VCaP (cell line): ENCODE results near the gene DHRS7B.
"Not testable (repeated sequence)": the region's sequence is repeated elsewhere in the genome, so short reads cannot be mapped to it uniquely, and the experiment has no call there.

Experiments
- H3K27ac ChIP-seq: fragments of 450-650 bp; 2 replicates; pipeline ENCODE4 v1.5.1; 2017
- CTCF ChIP-seq: fragments of 450-650 bp; conservative IDR thresholded peaks from 2 replicates; pipeline ENCODE4 v1.5.1; 2017; ENCODE audit warnings: mild to moderate bottlenecking, moderate library complexity

The DHRS7B gene

GRCh38 chr17:21126645-21127508 is at the start of gene DHRS7B:
Gene DHRS7B (plus strand): TSS chr17:21126964. CDS start chr17:21126972, 8 bp downstream.
- peak within 1 kb of the TSS; percentile 93 for H3K27ac ChIP-seq
- no peak for TF ChIP-seq CTCF

DNA sequence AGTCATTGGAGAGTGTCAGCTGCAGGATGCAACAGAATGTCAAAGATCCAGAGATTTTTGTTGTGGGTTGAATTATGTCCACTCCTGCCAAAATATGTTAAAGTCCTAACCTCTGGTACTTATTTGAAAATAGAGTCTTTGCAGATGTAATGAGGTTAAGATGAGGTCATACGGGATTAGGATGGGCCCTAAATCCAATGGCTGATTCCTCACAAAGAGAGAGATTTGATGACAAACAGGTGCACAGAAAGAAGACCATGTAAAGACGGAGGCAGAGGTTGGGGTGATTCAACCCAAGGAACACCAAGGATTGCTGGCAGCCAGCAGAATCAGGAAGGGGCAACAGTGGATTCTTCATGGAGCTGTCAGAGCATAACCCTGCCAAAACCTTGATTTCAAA is 49.5 kb upstream of the DHRS7B start:
- H3K27ac ChIP-seq, result no peak overlapping the region
- no peak for TF ChIP-seq CTCF

- no peak overlapping the region for H3K27ac ChIP-seq
- TF ChIP-seq CTCF, result no peak
These were observed 48.6 kb upstream of the DHRS7B start for GRCh38 chr17:21078016-21078780.

DNA sequence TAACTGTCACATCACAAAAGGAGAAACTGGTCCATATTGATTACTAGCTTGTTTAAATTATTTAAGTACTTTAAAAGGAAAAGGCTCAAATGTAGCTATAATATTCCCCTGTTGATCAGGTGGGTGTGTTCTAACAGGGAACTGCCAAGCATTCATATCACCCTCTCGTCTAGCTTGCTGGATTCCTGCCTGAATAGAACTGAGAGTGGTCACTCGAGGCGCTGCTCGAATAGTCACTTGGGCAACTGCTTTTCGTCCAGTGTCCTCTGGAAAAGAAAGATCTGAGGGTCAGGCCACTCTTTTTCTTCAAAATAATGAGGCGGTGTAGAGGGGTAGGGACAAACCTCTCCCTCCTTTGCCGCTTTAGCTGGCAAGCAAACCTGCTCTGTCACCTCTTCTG is 47.6 kb upstream of the DHRS7B start:
- TF ChIP-seq CTCF, result no peak

GRCh38 chr17:21082001-21082436 is 44.7 kb upstream of the DHRS7B start:
- H3K27ac ChIP-seq, result no peak overlapping the region
- TF ChIP-seq CTCF, result no peak

More for the DNA sequence above, 47.6 kb upstream of the DHRS7B start:
- no peak overlapping the region for H3K27ac ChIP-seq

DNA sequence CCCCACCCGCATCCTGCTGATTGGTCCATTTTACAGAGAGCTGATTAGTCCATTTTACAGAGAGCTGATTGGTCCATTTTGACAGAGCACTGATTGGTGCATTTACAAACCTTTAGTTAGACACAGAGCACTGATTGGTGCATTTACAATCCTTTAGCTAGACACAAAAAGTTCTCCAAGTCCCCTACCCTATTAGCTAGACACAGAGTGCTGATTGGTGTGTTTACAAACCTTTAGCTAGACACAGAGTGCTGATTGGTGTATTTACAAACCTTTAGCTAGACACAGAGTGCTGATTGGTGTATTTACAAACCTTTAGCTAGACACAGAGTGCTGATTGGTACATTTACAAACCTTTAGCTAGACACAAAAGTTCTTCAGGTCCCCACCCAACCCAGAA is 41.5 kb upstream of the DHRS7B start:
- H3K27ac ChIP-seq, result not testable (repeated sequence)

DNA sequence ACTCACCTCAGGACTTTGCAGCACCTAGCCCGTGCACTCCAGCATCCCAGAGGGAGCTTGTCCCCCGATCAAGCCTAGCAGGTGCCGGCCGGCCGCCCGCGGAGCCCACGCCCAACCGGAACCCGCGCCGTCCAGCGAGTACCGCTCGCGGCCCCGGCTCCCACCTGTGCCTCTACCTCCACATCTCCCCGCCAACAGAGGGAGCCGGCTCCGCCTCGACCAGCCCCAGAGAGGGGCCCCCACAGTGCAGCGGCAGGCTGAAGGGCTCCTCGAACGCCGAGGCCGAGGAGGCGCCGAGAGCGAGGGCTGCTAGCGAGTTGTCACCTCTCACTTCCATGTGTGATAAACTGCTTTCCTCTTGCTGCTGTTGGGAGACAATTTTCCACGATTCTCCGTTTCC is 41.1 kb upstream of the DHRS7B start:
- H3K27ac ChIP-seq, result no peak overlapping the region
- TF ChIP-seq CTCF, result no peak
